Activated B cell treated with CpG ODN at 0.5 μM for 24 hours (primary cell): Measurements from ENCODE around the gene FAM187B. TPM values are rescaled to one million over a fixed set of nuclear protein-coding genes. Genes with fewer than 3 reads are reported as not detected.

Source experiments
- ATAC-seq: fragments of 200-7000 bp; cut with Tn5 transposase; one replicate; pipeline ENCODE4 v1.10.0; 2021; ENCODE audit warnings: low read depth, mild to moderate bottlenecking, moderate library complexity
- CTCF ChIA-PET: fragments of 350-600 bp; sonication (Branson Sonifier 250); formaldehyde crosslinking; loops from one replicate; lab custom pipeline; 2021; ENCODE audit warnings: antibody characterized with exemption; lab: Charles Lee
- POLR2A ChIA-PET: fragments of 350-600 bp; sonication (Branson Sonifier 250); formaldehyde crosslinking; loops from one replicate; lab custom pipeline; 2021; ENCODE audit warnings: antibody characterized with exemption; lab: Charles Lee
- DNase-seq: peaks from one replicate; pipeline ENCODE4 v3.0.0; 2022
- H3K27ac Mint-ChIP-seq: one replicate; pipeline ENCODE4 v1.8.0; 2020; ENCODE audit warnings: mixed read lengths
- H3K27me3 Mint-ChIP-seq: one replicate; pipeline ENCODE4 v1.8.0; 2021; ENCODE audit warnings: mixed read lengths
- H3K36me3 Mint-ChIP-seq: one replicate; pipeline ENCODE4 v1.8.0; 2021; ENCODE audit warnings: low read depth, mixed read lengths
- H3K4me1 Mint-ChIP-seq: one replicate; pipeline ENCODE4 v1.8.0; 2021; ENCODE audit warnings: mixed read lengths
- H3K4me3 Mint-ChIP-seq: one replicate; pipeline ENCODE4 v1.8.0; 2020; ENCODE audit warnings: mild to moderate bottlenecking, mixed read lengths
- H3K9me3 Mint-ChIP-seq: one replicate; pipeline ENCODE4 v1.8.0; 2020; ENCODE audit warnings: mixed read lengths
- intact Hi-C: fragments of 100-400 bp; cut with micrococcal nuclease; formaldehyde crosslinking; loops from one replicate; pipeline ENCODE4 v1.15.1; 2024
- total RNA-seq: library from RNA; stranded (reverse); gene quantifications from 2 replicates; pipeline ENCODE4 v1.2.3, GENCODE V29; 2022
- TF ChIP-seq, protein P1 (sequence below): fragments of 200-600 bp; IDR thresholded peaks from one replicate; pipeline ENCODE4 v1.8.0; 2022; ENCODE audit warnings: antibody characterized with exemption, mild to moderate bottlenecking

The FAM187B gene
- total RNA-seq, 1 donor from 2014 or later, result not detected

GRCh38 chr19:35207391-35207871 is 21.1 kb downstream of the FAM187B start:
- intact Hi-C loops, result loop anchor here (5.0 kb wide), 1 partner anchor 35 kb away; no protein-coding TSS in a partner anchor
- TF ChIP-seq, protein P1, sequence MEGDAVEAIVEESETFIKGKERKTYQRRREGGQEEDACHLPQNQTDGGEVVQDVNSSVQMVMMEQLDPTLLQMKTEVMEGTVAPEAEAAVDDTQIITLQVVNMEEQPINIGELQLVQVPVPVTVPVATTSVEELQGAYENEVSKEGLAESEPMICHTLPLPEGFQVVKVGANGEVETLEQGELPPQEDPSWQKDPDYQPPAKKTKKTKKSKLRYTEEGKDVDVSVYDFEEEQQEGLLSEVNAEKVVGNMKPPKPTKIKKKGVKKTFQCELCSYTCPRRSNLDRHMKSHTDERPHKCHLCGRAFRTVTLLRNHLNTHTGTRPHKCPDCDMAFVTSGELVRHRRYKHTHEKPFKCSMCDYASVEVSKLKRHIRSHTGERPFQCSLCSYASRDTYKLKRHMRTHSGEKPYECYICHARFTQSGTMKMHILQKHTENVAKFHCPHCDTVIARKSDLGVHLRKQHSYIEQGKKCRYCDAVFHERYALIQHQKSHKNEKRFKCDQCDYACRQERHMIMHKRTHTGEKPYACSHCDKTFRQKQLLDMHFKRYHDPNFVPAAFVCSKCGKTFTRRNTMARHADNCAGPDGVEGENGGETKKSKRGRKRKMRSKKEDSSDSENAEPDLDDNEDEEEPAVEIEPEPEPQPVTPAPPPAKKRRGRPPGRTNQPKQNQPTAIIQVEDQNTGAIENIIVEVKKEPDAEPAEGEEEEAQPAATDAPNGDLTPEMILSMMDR, result no peak
- DNase-seq (no peak), ATAC-seq (no peak)
- ChIA-PET POLR2A (interaction anchor here (0.9 to 3.3 kb wide), 7 partner anchors 8 to 121 kb away, joined by 3 to 36 read pairs (median 7); partner anchors contain the start of gene FXYD5), CTCF (interaction anchor here (1.6 kb wide), 1 partner anchor 64 kb away, joined by 5 read pairs; the partner anchor contains the start of gene FXYD7)
- Mint-ChIP-seq H3K4me3 (no peak overlapping the region), H3K27ac (peak overlapping the region; percentile 98), H3K36me3 (no peaks in the 10 kb centered on the region), H3K9me3 (peaks cover 3% of the 10 kb centered on the region), H3K4me1 (peaks cover 93% of the 10 kb centered on the region), H3K27me3 (no peaks in the 10 kb centered on the region)

- DNase-seq, result no peak
These were observed 21.7 kb downstream of the FAM187B start for GRCh38 chr19:35206855-35207254.

GRCh38 chr19:35206379-35206778 is 22.2 kb downstream of the FAM187B start:
- ATAC-seq (peak; percentile 51), DNase-seq (no peak)
- peaks cover 88% of the 10 kb centered on the region for H3K4me1 Mint-ChIP-seq
- no peaks in the 10 kb centered on the region for H3K36me3 Mint-ChIP-seq
- H3K9me3 Mint-ChIP-seq, result peaks cover 3% of the 10 kb centered on the region
- intact Hi-C loops, result loop anchor here (1.0 to 5.0 kb wide), 2 partner anchors 8 to 34 kb away; no protein-coding TSS in a partner anchor
- TF ChIP-seq, protein P1, result no peak
- CTCF ChIA-PET, result interaction anchor here (1.0 to 1.8 kb wide), 6 partner anchors 8 to 65 kb away, joined by 3 to 6 read pairs (median 4); partner anchors contain the start of genes FXYD5 and FXYD7
- no peaks in the 10 kb centered on the region for H3K27me3 Mint-ChIP-seq
- peak overlapping the region; percentile 68 for H3K4me3 Mint-ChIP-seq
- POLR2A ChIA-PET, result interaction anchor here (0.6 to 3.3 kb wide), 20 partner anchors 9 to 534 kb away, joined by 3 to 36 read pairs (median 5); partner anchors contain the start of genes FFAR1, FXYD5 and FXYD7
- H3K27ac Mint-ChIP-seq, result peak overlapping the region; percentile 98

More at GRCh38 chr19:35206855-35207254, 21.7 kb downstream of the FAM187B start:
- Mint-ChIP-seq H3K9me3 (peaks cover 3% of the 10 kb centered on the region), H3K4me3 (peak overlapping the region; percentile 68), H3K36me3 (no peaks in the 10 kb centered on the region), H3K27ac (peak overlapping the region; percentile 98), H3K4me1 (peaks cover 91% of the 10 kb centered on the region), H3K27me3 (no peaks in the 10 kb centered on the region)
- CTCF ChIA-PET, result interaction anchor here (1.0 to 1.8 kb wide), 6 partner anchors 8 to 65 kb away, joined by 3 to 6 read pairs (median 4); partner anchors contain the start of genes FXYD5 and FXYD7
- intact Hi-C loops, result loop anchor here (1.0 to 5.0 kb wide), 2 partner anchors 7 to 35 kb away; no protein-coding TSS in a partner anchor
- POLR2A ChIA-PET, result interaction anchor here (0.6 to 3.3 kb wide), 19 partner anchors 9 to 533 kb away, joined by 3 to 36 read pairs (median 5); partner anchors contain the start of genes FFAR1, FXYD5 and FXYD7
- TF ChIP-seq, protein P1, result no peak
- ATAC-seq, result no peak

DNA sequence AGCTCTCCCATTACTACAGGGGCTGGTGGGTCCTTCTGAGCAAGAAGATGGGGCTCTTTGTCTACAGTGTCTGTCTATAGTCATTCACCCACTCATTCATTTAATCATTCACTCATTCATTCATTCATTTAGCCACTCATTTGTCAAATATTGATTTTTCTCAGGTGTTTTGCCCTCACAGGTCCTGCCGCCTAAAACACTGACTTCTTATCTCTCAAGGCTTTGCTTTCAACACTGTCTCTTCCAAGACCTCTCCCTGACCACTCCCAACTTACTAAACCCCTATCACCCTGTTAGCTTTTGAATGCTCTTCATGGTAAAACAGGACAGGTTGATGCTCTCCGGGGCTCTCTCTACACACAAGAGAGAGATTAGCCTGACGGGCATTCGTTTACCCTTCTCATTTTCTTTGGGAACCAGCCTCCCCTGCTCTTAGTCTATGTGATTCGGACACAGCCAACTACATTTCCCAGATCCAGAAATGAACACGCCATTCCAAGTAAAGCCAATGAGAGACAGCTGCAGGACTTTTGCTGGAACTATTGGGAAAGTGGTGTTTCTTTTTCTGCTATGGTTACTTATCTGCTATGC is 22.7 kb downstream of the FAM187B start:
- DNase-seq, result no peak
- H3K27ac Mint-ChIP-seq, result peak overlapping the region; percentile 98

More for the DNA sequence above, 22.7 kb downstream of the FAM187B start:
- Mint-ChIP-seq H3K27me3 (no peaks in the 10 kb centered on the region), H3K36me3 (no peaks in the 10 kb centered on the region), H3K4me3 (peak overlapping the region; percentile 68), H3K9me3 (peaks cover 3% of the 10 kb centered on the region), H3K4me1 (peaks cover 84% of the 10 kb centered on the region)
- ChIA-PET POLR2A (interaction anchor here (0.6 to 3.3 kb wide), 23 partner anchors 10 to 280 kb away, joined by 3 to 36 read pairs (median 4); partner anchors contain the start of genes FFAR1, FXYD5 and USF2), CTCF (interaction anchor here (0.9 to 1.8 kb wide), 7 partner anchors 9 to 68 kb away, joined by 3 to 6 read pairs (median 4); partner anchors contain the start of genes FXYD5 and FXYD7)
- TF ChIP-seq, protein P1, result no peak
- intact Hi-C loops, result loop anchor here (1.0 to 5.0 kb wide), 4 partner anchors 8 to 51 kb away; partner anchors contain the start of gene FXYD5
- peak; percentile 12 for ATAC-seq
